Measurements from ENCODE around the gene S100A16. TPM values are rescaled to one million over a fixed set of nuclear protein-coding genes. Genes with fewer than 3 reads are reported as not detected.

The S100A16 gene
- polyA plus RNA-seq, 2 of the 4 experiments (the other 2 are of a cell fraction), result 270 to 298 TPM

GRCh38 chr1:153568367-153569099 lies 44.4 kb downstream of the S100A16 start (continued):
- TF ChIP-seq CTCF (IDR thresholded peaks at IDR 0.05), result peak; percentile 96
- TF ChIP-seq PHF8 (IDR thresholded peaks at IDR 0.05; ENCODE audit: borderline replicate concordance, low read depth), result no peak
- TF ChIP-seq MAX (IDR thresholded peaks at IDR 0.05), result peak; percentile 86
- TF ChIP-seq HMGXB4 (CRISPR knock-in tag; IDR thresholded peaks at IDR 0.05; ENCODE audit: borderline replicate concordance), result no peak
- peak; percentile 100 for TF ChIP-seq SMC3 (IDR thresholded peaks at IDR 0.05)
- 0 out of 2 replicates have a peak, but pooled peaks have one; percentile 58 for TF ChIP-seq MYC (IDR thresholded peaks at IDR 0.05; ENCODE audit: borderline replicate concordance, low read length)
- TF ChIP-seq MAFK (IDR thresholded peaks at IDR 0.05; ENCODE audit: partially characterized antibody), result peak; percentile 25
- TF ChIP-seq RAD21 (conservative IDR thresholded peaks at IDR 0.05 in 1 of 2, IDR thresholded peaks at IDR 0.05 in 1 of 2), result peak; percentile 99
- TF ChIP-seq RARB (CRISPR knock-in tag; IDR thresholded peaks at IDR 0.05), result no peak
- TF ChIP-seq ATOH8 (CRISPR knock-in tag; IDR thresholded peaks at IDR 0.05; ENCODE audit: low read depth), result 0 out of 2 replicates have a peak, but pooled peaks have one; percentile 25
- no peak for TF ChIP-seq HES2 (IDR thresholded peaks at IDR 0.05)
- TF ChIP-seq TP53 (CRISPR knock-in tag; IDR thresholded peaks at IDR 0.05), result peak; percentile 23; the same call in 1 of the 2 replicates
- no peak for TF ChIP-seq FOSB (CRISPR knock-in tag; IDR thresholded peaks at IDR 0.05)
- no peak for TF ChIP-seq ZC3H11A (IDR thresholded peaks at IDR 0.05)
- TF ChIP-seq ZFP36 (IDR thresholded peaks at IDR 0.05; ENCODE audit: borderline replicate concordance, partially characterized antibody), result no peak
- no peak for TF ChIP-seq HDAC2 (IDR thresholded peaks at IDR 0.05)

- Histone ChIP-seq H3K4me1 (peaks cover 57% of the 10 kb centered on the region), H3K9me3 (no peaks in the 10 kb centered on the region), H3K27ac (peak overlapping the region; percentile 97 to 100), H3K4me2 (peak overlapping the region; percentile 80), H3K4me3 (peak overlapping the region; percentile 24; the same call in 2 of the 3 replicates)
- POLR2A ChIA-PET, result interaction anchor here (0.6 to 2.4 kb wide), 7 partner anchors 20 to 160 kb away, joined by 3 to 102 read pairs (median 6); partner anchors contain the start of genes CHTOP, INTS3, S100A4 and S100A6
- CTCF ChIA-PET, result interaction anchor here (0.6 to 7.5 kb wide), 38 partner anchors 8 to 217 kb away, joined by 3 to 471 read pairs (median 6); partner anchors contain the start of genes CHTOP, NPR1, S100A1 and S100A13
- ATAC-seq (peak; percentile 3; a peak in 4 of 6 replicates), DNase-seq (ENCODE audit: low read depth in 1 of 2, low spot score in 1 of 2) (peak; percentile 48 to 82), FAIRE-seq (peak; percentile 49)
- WGBS (ENCODE audit: missing lambda C conversion rate), result 13% methylated on average over 20 of the region's 22 CpGs
- 0 out of 2 replicates have a peak, but pooled peaks have one; percentile 17 for TF ChIP-seq E2F6 (IDR thresholded peaks at IDR 0.05; ENCODE audit: borderline replicate concordance, low read depth)
- no peak for TF ChIP-seq HOXB5 (CRISPR knock-in tag; IDR thresholded peaks at IDR 0.05)
- no peak for TF ChIP-seq PBX3 (IDR thresholded peaks at IDR 0.05)
- no peak for TF ChIP-seq TFCP2L1 (CRISPR knock-in tag; IDR thresholded peaks at IDR 0.05)
- 0 out of 2 replicates have a peak, but pooled peaks have one; percentile 42 for TF ChIP-seq RFX5 (IDR thresholded peaks at IDR 0.05)
- TF ChIP-seq CHD4 (IDR thresholded peaks at IDR 0.05; ENCODE audit: borderline replicate concordance), result no peak
- no peak for TF ChIP-seq EP300 (IDR thresholded peaks at IDR 0.05)
- TF ChIP-seq ESRRA (IDR thresholded peaks at IDR 0.05; ENCODE audit: borderline replicate concordance, low read length), result no peak
- no peak for TF ChIP-seq ELK1 (IDR thresholded peaks at IDR 0.05; ENCODE audit: low read depth, low read length)
- peak; percentile 66 for TF ChIP-seq MAX (IDR thresholded peaks at IDR 0.05)
Observed at GRCh38 chr1:153567621-153568366, 45.1 kb downstream of the S100A16 start.

Data from A549 (cell line).